ENCODE results near the gene NRL. TPM values are rescaled to one million over a fixed set of nuclear protein-coding genes. Genes with fewer than 3 reads are reported as not detected.

Gene NRL
- polyA plus RNA-seq, 2 of the 4 experiments (the other 2 are of a cell fraction): 0.93 to 0.97 TPM

- H3K4me3 ChIP-seq: no peak overlapping the region
- H3K9me3 ChIP-seq: no peaks in the 10 kb centered on the region
- H3K4me2 ChIP-seq: no peak overlapping the region
- ChIA-PET POLR2A (interaction anchor here (1.2 to 2.0 kb wide), 5 partner anchors 22 to 56 kb away, joined by 4 to 14 read pairs (median 11); partner anchors contain the start of genes DCAF11, NRL and PCK2), CTCF (interaction anchor here (0.5 to 15.8 kb wide), 25 partner anchors 12 to 940 kb away, joined by 3 to 405 read pairs (median 6); partner anchors contain the start of genes CPNE6, DCAF11, IPO4 and IRF9)
- peak; percentile 71 to 78 for DNase-seq (ENCODE audit: low read depth in 1 of 2, low spot score in 1 of 2)
- TF ChIP-seq HOXB13 (CRISPR knock-in tag; IDR thresholded peaks at IDR 0.05; ENCODE audit: low read depth): no peak
- peak; percentile 85 to 95 for TF ChIP-seq RAD21 (conservative IDR thresholded peaks at IDR 0.05 in 1 of 2, IDR thresholded peaks at IDR 0.05 in 1 of 2)
- peak; percentile 78 for TF ChIP-seq CTCF (IDR thresholded peaks at IDR 0.05)
- no peak for TF ChIP-seq RFX5 (IDR thresholded peaks at IDR 0.05)
- no peak for TF ChIP-seq ELK1 (IDR thresholded peaks at IDR 0.05; ENCODE audit: low read depth, low read length)
- TF ChIP-seq TFCP2L1 (CRISPR knock-in tag; IDR thresholded peaks at IDR 0.05): 0 out of 2 replicates have a peak, but pooled peaks have one; percentile 27
- TF ChIP-seq SMC3 (IDR thresholded peaks at IDR 0.05): peak; percentile 87
- peak; percentile 88 to 94 for ATAC-seq
- 55% methylated on average over 7 of the region's 7 CpGs for WGBS (ENCODE audit: missing lambda C conversion rate)
- H3K4me1 ChIP-seq: no peaks in the 10 kb centered on the region
- no peak overlapping the region for H3K27ac ChIP-seq
- FAIRE-seq: no peak
These were observed 56.3 kb downstream of the NRL start for GRCh38 chr14:24058260-24058950.

GRCh38 chr14:24057867-24058259 lies 56.9 kb downstream of the NRL start:
- DNase-seq (ENCODE audit: low read depth in 1 of 2, low spot score in 1 of 2) (no peak), FAIRE-seq (no peak), ATAC-seq (peak; percentile 6 to 38; a peak in 4 of 6 replicates)
- CTCF ChIA-PET: interaction anchor here (0.5 to 15.8 kb wide), 28 partner anchors 11 to 940 kb away, joined by 3 to 405 read pairs (median 5); partner anchors contain the start of genes CPNE6, DCAF11, DHRS4L2 and IPO4
- Histone ChIP-seq H3K4me2 (no peak overlapping the region), H3K4me3 (no peak overlapping the region), H3K4me1 (peaks cover 1% of the 10 kb centered on the region; the same call in 1 of the 3 replicates), H3K9me3 (no peaks in the 10 kb centered on the region), H3K27ac (no peak overlapping the region)
- POLR2A ChIA-PET: interaction anchor here (1.2 to 2.0 kb wide), 5 partner anchors 23 to 57 kb away, joined by 4 to 14 read pairs (median 11); partner anchors contain the start of genes DCAF11, NRL and PCK2
- no peak for TF ChIP-seq BHLHE40 (IDR thresholded peaks at IDR 0.05; ENCODE audit: low read depth, low read length)
- TF ChIP-seq CHD2 (IDR thresholded peaks at IDR 0.05; ENCODE audit: low read length, partially characterized antibody): no peak
- TF ChIP-seq ELK1 (IDR thresholded peaks at IDR 0.05; ENCODE audit: low read depth, low read length): no peak
- no peak for TF ChIP-seq FOXS1 (CRISPR knock-in tag; IDR thresholded peaks at IDR 0.05)
- no peak for TF ChIP-seq CEBPB (IDR thresholded peaks at IDR 0.05)
- TF ChIP-seq ZNF302 (CRISPR knock-in tag; IDR thresholded peaks at IDR 0.05): no peak
- no peak for TF ChIP-seq RCOR1 (IDR thresholded peaks at IDR 0.05; ENCODE audit: low read depth, low read length)
- no peak for TF ChIP-seq FOSB (CRISPR knock-in tag; IDR thresholded peaks at IDR 0.05)
- no peak for TF ChIP-seq MYC (IDR thresholded peaks at IDR 0.05; ENCODE audit: borderline replicate concordance, low read length)
- no peak for TF ChIP-seq MAFK (IDR thresholded peaks at IDR 0.05; ENCODE audit: partially characterized antibody)
- TF ChIP-seq RARB (CRISPR knock-in tag; IDR thresholded peaks at IDR 0.05): no peak
- TF ChIP-seq EHMT2 (IDR thresholded peaks at IDR 0.05; ENCODE audit: low read depth): no peak
- no peak for TF ChIP-seq ZC3H11A (IDR thresholded peaks at IDR 0.05)
- TF ChIP-seq CBX8 (IDR thresholded peaks at IDR 0.05): no peak
- TF ChIP-seq FOSL2 (IDR thresholded peaks at IDR 0.05): no peak
- TF ChIP-seq FOSL2 (CRISPR knock-in tag; IDR thresholded peaks at IDR 0.05): no peak
- no peak for TF ChIP-seq ZSCAN20 (CRISPR knock-in tag; IDR thresholded peaks at IDR 0.05)
- WGBS (ENCODE audit: missing lambda C conversion rate): 40% methylated on average over 4 of the region's 14 CpGs
